Esophagus squamous epithelium (tissue), 5 donors: ENCODE results near the gene PILRB. TPM values are rescaled to one million over a fixed set of nuclear protein-coding genes. Genes with fewer than 3 reads are reported as not detected.
A peak's percentile ranks its signal among the peaks of the same experiment; 100 is the strongest.
"Not testable (repeated sequence)": the region's sequence is repeated elsewhere in the genome, so short reads cannot be mapped to it uniquely, and the experiment has no call there.

ENCODE experiments used
- DNase-seq: peaks from one replicate; lab custom pipeline; 2025; lab: John Stamatoyannopoulos, UW
- H3K27ac ChIP-seq, 4 donors: fragments of 200-600 bp; sonication (generic); one replicate each; pipeline ENCODE4 v1.5.1; 2016 to 2019; ENCODE audit warnings: mild to moderate bottlenecking in 1 of 4
- H3K27me3 ChIP-seq, 4 donors: fragments of 200-600 bp; sonication (generic); 1 replicate in 3 of 4; 2 replicates in 1 of 4; pipeline versions ENCODE4 v1.5.1 to v1.6.0; 2017 to 2021; ENCODE audit warnings: antibody characterized with exemption in 1 of 4
- H3K36me3 ChIP-seq, 3 donors: fragments of 200-600 bp; sonication (generic); one replicate each; pipeline ENCODE4 v1.5.1; 2016 to 2019
- H3K4me1 ChIP-seq, 3 donors: fragments of 200-600 bp; sonication (generic); one replicate each; pipeline ENCODE4 v1.5.1; 2017 to 2019
- H3K4me3 ChIP-seq, 4 donors: fragments of 200-600 bp; sonication (generic); 1 replicate in 3 of 4; 2 replicates in 1 of 4; pipeline ENCODE4 v1.5.1; 2016 to 2019; ENCODE audit warnings: mild to moderate bottlenecking in 2 of 4, moderate library complexity in 1 of 4
- H3K9me3 ChIP-seq, 3 donors: fragments of 200-600 bp; sonication (generic); one replicate each; pipeline ENCODE4 v1.5.1; 2016 to 2019
- CTCF ChIP-seq, 6 experiments: fragments of 450-650 bp in 4 of 6; fragments of 200-600 bp in 2 of 6; sonication (generic) in 2 of 6; IDR thresholded peaks; one replicate each; pipeline ENCODE4 v1.5.1; 2016 to 2019; ENCODE audit warnings: antibody characterized with exemption in 6 of 6, mild to moderate bottlenecking in 4 of 6, moderate library complexity in 4 of 6
- POLR2A ChIP-seq, 4 donors: fragments of 450-650 bp; IDR thresholded peaks; one replicate each; pipeline ENCODE4 v1.6.1; 2017; ENCODE audit warnings: antibody characterized with exemption in 4 of 4, mild to moderate bottlenecking in 4 of 4, moderate library complexity in 3 of 4
- WGBS, 2 donors: methylation state at CpG; one replicate each; pipeline ENCODE4 v1.1.5; 2018; 5-methylcytosine and 5-hydroxymethylcytosine counted together
- intact Hi-C: fragments of 100-400 bp; cut with DNase I; formaldehyde crosslinking; loops from one replicate; pipeline ENCODE4 v1.15.0; 2022
- total RNA-seq, 4 donors: library from RNA; depleted of rRNA; stranded (reverse); fragments of >200 nt; gene quantifications; one replicate each; pipeline ENCODE4 v1.1.0, GENCODE V29; 2016
- donor health status: DM: yes; HTN: yes; CAD: no.

PILRB gene
- total RNA-seq, 4 donors from 2014 or later, result 11.1 to 38.1 (median 25.7) TPM

- intact Hi-C loops, result no loop called here
- no peaks in the 10 kb centered on the region for H3K27me3 ChIP-seq
- TF ChIP-seq POLR2A (IDR thresholded peaks at IDR 0.05) (no peak), CTCF (IDR thresholded peaks at IDR 0.05) (no peak)
Measured at GRCh38 chr7:100348805-100349204, 9.1 kb upstream of the PILRB start.

DNA sequence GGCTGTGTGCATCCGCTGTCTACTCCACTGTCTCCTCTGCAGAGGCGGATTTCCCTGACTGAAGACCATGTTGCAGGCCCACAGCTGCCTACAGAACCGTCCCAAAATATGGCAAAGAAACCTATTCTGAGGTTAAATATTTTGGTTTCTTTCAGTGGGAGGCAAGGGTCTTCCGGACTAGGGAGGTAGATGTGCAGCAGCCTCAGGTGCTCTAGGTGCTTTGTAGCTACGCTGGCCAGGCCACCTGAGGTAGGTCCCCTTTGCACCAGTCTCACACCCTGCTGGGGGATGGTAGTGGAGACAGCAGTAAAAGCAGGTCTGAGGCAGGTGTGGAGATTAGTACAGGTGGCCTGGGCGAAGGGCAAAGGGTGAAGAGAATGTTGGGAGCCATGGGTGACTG is 8.2 kb upstream of the PILRB start:
- intact Hi-C loops, result loop anchor here (10.0 kb wide), 1 partner anchor 115 kb away; no protein-coding TSS in a partner anchor
- DNase-seq, result no peak
- WGBS, 2 donors, result 89 to 95% methylated on average over 4 to 5 of the region's 6 CpGs

More at GRCh38 chr7:100348805-100349204, 9.1 kb upstream of the PILRB start:
- Histone ChIP-seq H3K27ac (peak overlapping the region in 1 of 4 donors; percentile 21), H3K9me3 (no peaks in the 10 kb centered on the region), H3K4me1 (peaks cover 4 to 13% (median 5%) of the 10 kb centered on the region in 3 donors), H3K4me3 (no peak overlapping the region), H3K36me3 (peaks cover 39 to 93% (median 49%) of the 10 kb centered on the region in 3 donors)
- DNase-seq, result no peak

DNA sequence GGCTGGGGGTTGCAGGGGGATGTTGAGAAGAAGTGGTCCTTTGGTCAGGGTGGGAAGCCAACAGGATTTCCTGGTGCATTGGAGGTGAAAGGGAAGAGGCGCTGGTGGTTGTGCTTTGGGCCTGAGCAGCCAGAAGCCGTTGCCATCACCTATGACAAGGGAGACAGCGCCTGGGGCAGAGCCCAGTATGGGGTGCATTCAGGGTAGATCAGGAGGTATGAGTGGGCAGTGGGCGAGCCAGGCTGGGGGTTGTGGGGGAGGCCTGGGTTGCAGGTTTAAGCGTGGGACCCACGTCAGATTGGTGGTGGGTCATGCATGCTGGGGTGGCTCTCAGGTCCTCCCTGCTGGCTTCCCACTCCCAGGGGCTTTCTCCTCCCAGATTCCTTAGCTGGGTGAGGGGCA is 6.3 kb upstream of the PILRB start:
- H3K9me3 ChIP-seq, result no peaks in the 10 kb centered on the region
- DNase-seq, result no peak
- H3K4me1 ChIP-seq, result no peaks in the 10 kb centered on the region
- H3K27me3 ChIP-seq, result no peaks in the 10 kb centered on the region
- no peak for TF ChIP-seq CTCF (IDR thresholded peaks at IDR 0.05)
- intact Hi-C loops, result loop anchor here (10.0 kb wide), 1 partner anchor 117 kb away; no protein-coding TSS in a partner anchor
- H3K36me3 ChIP-seq, result peaks cover 48 to 100% (median 63%) of the 10 kb centered on the region in 3 donors
- 82 to 89% methylated on average over 5 to 6 of the region's 6 CpGs for WGBS, 2 donors
- no peak overlapping the region for H3K27ac ChIP-seq
- H3K4me3 ChIP-seq, result no peak overlapping the region

More for the DNA sequence above, 8.2 kb upstream of the PILRB start:
- Histone ChIP-seq H3K27me3 (no peaks in the 10 kb centered on the region), H3K4me3 (no peak overlapping the region), H3K4me1 (peaks cover 0 to 3% (median 2%) of the 10 kb centered on the region in 3 donors), H3K36me3 (peaks cover 41 to 94% (median 56%) of the 10 kb centered on the region in 3 donors), H3K9me3 (no peaks in the 10 kb centered on the region), H3K27ac (no peak overlapping the region)
- TF ChIP-seq POLR2A (IDR thresholded peaks at IDR 0.05), result no peak
- TF ChIP-seq CTCF (IDR thresholded peaks at IDR 0.05), result no peak

DNA sequence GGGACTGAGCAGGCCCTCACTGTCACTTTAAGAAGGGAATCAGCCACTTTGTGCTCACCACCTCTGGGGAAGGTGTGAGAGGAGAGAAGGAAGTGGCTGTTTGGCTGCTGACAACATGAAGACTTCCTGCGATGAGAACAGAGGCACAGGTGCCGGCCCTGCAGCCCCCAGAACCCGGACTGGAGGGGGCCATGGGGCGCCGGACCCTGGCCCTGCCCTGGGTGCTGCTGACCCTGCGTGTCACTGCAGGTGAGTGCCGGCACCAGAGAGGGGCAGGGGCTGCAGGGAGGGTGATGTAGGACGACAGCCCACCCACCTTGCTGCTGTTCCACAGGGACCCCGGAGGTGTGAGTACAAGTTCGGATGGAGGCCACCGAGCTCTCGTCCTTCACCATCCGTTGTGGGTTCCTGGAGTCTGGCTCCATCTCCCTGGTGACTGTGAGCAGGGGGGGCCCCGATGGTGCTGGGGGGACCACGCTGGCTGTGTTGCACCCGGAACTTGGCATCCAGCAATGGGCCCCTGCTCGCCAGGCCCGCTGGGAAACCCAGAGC is 5.6 kb upstream of the PILRB start:
- WGBS, 2 donors, result 90% methylated on average over 2 of the region's 18 CpGs; no CpG with 5 or more reads in 1 of the 2 donors

DNA sequence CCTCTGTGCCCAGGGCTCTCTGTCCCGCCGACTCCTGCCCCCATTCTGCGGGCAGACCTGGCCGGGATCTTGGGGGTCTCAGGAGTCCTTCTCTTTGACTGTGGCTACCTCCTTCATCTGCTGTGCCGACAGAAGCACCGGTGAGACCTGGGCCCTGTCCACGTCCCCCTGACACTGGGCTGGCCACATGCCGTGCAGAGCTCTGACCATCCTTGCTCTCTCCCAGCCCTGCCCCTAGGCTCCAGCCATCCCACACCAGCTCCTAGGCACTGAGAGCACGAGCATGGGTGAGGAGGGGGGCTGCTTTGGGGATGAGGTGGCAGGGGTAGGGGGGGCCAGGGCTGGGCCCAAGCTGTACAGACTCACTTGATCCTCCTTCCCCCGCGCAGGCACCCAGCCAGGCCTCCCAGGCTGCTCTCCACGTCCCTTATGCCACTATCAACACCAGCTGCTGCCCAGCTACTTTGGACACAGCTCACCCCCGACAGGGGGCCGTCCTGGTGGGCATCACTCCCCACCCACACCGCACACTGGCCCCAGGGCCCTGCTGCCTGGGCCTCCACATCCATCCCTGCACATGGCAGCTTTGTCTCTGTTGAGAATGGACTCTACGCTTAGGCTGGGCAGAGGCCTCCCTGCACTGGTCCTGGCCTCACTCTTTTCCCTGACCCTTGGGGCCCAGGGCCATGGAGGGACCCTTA is 4.8 kb upstream of the PILRB start:
- H3K4me1 ChIP-seq, result no peaks in the 10 kb centered on the region
- no peaks in the 10 kb centered on the region for H3K27me3 ChIP-seq
- intact Hi-C loops, result loop anchor here (10.0 kb wide), 1 partner anchor 118 kb away; no protein-coding TSS in a partner anchor
- no peak for DNase-seq
- no peak overlapping the region for H3K4me3 ChIP-seq
- H3K9me3 ChIP-seq, result no peaks in the 10 kb centered on the region
- peaks cover 46 to 100% (median 65%) of the 10 kb centered on the region in 3 donors for H3K36me3 ChIP-seq
- no peak for TF ChIP-seq POLR2A (IDR thresholded peaks at IDR 0.05)
- no peak for TF ChIP-seq CTCF (IDR thresholded peaks at IDR 0.05)
- H3K27ac ChIP-seq, result no peak overlapping the region
- WGBS, 2 donors, result 88 to 96% methylated on average over 4 to 9 of the region's 16 CpGs

More for the DNA sequence above, 5.6 kb upstream of the PILRB start:
- H3K4me3 ChIP-seq, result peak overlapping the region in 1 of 4 donors; percentile 27
- not testable (repeated sequence) for H3K27me3 ChIP-seq, H3K9me3 ChIP-seq, H3K4me1 ChIP-seq, DNase-seq
- peak overlapping the region in 1 of 4 donors; percentile 48 for H3K27ac ChIP-seq
- intact Hi-C loops, result loop anchor here (10.0 kb wide), 1 partner anchor 118 kb away; no protein-coding TSS in a partner anchor
- H3K36me3 ChIP-seq, result peaks cover 48 to 100% (median 67%) of the 10 kb centered on the region in 3 donors
